ENCODE data around the gene SWAP70. TPM values are rescaled to one million over a fixed set of nuclear protein-coding genes. Genes with fewer than 3 reads are reported as not detected.

Gene SWAP70
- total and polyA plus RNA-seq, 10 of the 15 experiments (the other 5 are each of a cell fraction or from before 2014, with no cell fraction given), result 20.6 to 62.4 (median 41.7) TPM

DNA sequence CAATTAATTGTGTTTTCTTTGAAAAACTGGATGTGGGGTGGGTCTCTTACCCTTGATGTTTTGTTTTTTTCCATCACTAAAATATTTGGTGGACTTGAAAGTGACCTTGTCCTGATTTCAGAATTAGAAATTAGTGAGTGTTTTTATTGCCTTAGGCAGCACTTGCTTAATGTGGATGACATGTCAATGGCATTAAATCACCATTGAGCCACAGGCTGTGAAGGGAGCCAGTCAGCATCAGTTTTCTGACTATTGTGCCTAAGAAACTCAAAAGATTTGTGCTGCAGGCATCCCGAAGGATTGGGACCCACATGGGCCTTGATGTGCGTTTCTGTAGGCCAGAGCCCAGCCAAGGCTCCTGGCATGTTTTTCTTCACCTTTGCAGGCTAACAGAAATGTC, 53.8 kb downstream of the SWAP70 start (continued):
- TF ChIP-seq, protein P1, sequence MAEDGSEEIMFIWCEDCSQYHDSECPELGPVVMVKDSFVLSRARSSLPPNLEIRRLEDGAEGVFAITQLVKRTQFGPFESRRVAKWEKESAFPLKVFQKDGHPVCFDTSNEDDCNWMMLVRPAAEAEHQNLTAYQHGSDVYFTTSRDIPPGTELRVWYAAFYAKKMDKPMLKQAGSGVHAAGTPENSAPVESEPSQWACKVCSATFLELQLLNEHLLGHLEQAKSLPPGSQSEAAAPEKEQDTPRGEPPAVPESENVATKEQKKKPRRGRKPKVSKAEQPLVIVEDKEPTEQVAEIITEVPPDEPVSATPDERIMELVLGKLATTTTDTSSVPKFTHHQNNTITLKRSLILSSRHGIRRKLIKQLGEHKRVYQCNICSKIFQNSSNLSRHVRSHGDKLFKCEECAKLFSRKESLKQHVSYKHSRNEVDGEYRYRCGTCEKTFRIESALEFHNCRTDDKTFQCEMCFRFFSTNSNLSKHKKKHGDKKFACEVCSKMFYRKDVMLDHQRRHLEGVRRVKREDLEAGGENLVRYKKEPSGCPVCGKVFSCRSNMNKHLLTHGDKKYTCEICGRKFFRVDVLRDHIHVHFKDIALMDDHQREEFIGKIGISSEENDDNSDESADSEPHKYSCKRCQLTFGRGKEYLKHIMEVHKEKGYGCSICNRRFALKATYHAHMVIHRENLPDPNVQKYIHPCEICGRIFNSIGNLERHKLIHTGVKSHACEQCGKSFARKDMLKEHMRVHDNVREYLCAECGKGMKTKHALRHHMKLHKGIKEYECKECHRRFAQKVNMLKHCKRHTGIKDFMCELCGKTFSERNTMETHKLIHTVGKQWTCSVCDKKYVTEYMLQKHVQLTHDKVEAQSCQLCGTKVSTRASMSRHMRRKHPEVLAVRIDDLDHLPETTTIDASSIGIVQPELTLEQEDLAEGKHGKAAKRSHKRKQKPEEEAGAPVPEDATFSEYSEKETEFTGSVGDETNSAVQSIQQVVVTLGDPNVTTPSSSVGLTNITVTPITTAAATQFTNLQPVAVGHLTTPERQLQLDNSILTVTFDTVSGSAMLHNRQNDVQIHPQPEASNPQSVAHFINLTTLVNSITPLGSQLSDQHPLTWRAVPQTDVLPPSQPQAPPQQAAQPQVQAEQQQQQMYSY (CRISPR knock-in tag; IDR thresholded peaks at IDR 0.05), result no peak

DNA sequence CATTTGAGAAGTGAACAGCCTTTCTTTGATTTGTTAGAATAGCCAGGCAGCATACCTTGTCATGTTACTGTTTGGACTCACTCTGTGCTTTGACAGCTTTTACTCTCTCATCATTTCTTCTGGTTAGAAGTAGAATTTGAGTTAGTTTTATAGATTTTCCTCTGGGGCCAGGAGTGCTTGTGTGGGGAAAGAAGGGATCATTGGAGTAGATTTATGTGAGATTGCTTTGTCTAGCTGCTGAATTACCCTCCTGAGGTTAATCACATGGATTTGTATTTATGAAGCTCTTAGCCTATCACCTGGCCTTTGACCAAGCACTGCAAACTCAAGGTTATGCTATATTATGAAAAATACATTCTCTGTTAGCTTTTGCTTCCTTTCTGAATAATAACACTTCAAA, 54.3 kb downstream of the SWAP70 start:
- ATAC-seq, result no peak
- peak overlapping the region; percentile 65 for H3K27ac ChIP-seq (ENCODE audit: control insufficient read depth, insufficient read depth)
- peaks cover 58% of the 10 kb centered on the region for H3K4me1 ChIP-seq (ENCODE audit: control insufficient read depth, insufficient read depth, low read length)
- no peak for FAIRE-seq
- ChIA-PET CTCF (interaction anchor here (0.8 to 3.0 kb wide), 4 partner anchors 27 to 212 kb away, joined by 3 to 15 read pairs (median 3); no protein-coding TSS in a partner anchor), POLR2A (interaction anchor here (1.7 to 1.9 kb wide), 2 partner anchors 9 to 145 kb away, joined by 5 read pairs; partner anchors contain the start of gene WEE1), RAD21 (ENCODE audit: unreplicated experiment) (interaction anchor here (0.6 to 1.4 kb wide), 3 partner anchors 11 to 208 kb away, joined by 3 to 5 read pairs (median 4); no protein-coding TSS in a partner anchor), SMC1A (ENCODE audit: uncharacterized antibody, unreplicated experiment) (interaction anchor here (0.6 to 3.3 kb wide), 10 partner anchors 8 to 117 kb away, joined by 3 to 13 read pairs (median 3); no protein-coding TSS in a partner anchor)
- H3K79me2 ChIP-seq (ENCODE audit: control insufficient read depth, insufficient read depth, low read length), result peaks cover 38% of the 10 kb centered on the region
- peaks cover 17% of the 10 kb centered on the region for H3K9me3 ChIP-seq (replicated peaks; ENCODE audit: control insufficient read depth, insufficient read depth, low read length)
- H3K27me3 ChIP-seq (replicated peaks in 1 of 2; ENCODE audit: control insufficient read depth in 2 of 2, insufficient read depth in 2 of 2, low read length in 1 of 2), result no peaks in the 10 kb centered on the region
- H3K9ac ChIP-seq (ENCODE audit: control insufficient read depth, insufficient read depth, low read length), result no peak overlapping the region
- no peak overlapping the region for H3K4me3 ChIP-seq
- peaks cover 6 to 21% of the 10 kb centered on the region in 2 experiments; a peak in 3 of 4 replicates for H3K36me3 ChIP-seq (ENCODE audit: control insufficient read depth in 2 of 2, insufficient read depth in 2 of 2, low read length in 1 of 2)
- TF ChIP-seq NR2F1 (conservative IDR thresholded peaks at IDR 0.05), result no peak
- TF ChIP-seq, protein P2, sequence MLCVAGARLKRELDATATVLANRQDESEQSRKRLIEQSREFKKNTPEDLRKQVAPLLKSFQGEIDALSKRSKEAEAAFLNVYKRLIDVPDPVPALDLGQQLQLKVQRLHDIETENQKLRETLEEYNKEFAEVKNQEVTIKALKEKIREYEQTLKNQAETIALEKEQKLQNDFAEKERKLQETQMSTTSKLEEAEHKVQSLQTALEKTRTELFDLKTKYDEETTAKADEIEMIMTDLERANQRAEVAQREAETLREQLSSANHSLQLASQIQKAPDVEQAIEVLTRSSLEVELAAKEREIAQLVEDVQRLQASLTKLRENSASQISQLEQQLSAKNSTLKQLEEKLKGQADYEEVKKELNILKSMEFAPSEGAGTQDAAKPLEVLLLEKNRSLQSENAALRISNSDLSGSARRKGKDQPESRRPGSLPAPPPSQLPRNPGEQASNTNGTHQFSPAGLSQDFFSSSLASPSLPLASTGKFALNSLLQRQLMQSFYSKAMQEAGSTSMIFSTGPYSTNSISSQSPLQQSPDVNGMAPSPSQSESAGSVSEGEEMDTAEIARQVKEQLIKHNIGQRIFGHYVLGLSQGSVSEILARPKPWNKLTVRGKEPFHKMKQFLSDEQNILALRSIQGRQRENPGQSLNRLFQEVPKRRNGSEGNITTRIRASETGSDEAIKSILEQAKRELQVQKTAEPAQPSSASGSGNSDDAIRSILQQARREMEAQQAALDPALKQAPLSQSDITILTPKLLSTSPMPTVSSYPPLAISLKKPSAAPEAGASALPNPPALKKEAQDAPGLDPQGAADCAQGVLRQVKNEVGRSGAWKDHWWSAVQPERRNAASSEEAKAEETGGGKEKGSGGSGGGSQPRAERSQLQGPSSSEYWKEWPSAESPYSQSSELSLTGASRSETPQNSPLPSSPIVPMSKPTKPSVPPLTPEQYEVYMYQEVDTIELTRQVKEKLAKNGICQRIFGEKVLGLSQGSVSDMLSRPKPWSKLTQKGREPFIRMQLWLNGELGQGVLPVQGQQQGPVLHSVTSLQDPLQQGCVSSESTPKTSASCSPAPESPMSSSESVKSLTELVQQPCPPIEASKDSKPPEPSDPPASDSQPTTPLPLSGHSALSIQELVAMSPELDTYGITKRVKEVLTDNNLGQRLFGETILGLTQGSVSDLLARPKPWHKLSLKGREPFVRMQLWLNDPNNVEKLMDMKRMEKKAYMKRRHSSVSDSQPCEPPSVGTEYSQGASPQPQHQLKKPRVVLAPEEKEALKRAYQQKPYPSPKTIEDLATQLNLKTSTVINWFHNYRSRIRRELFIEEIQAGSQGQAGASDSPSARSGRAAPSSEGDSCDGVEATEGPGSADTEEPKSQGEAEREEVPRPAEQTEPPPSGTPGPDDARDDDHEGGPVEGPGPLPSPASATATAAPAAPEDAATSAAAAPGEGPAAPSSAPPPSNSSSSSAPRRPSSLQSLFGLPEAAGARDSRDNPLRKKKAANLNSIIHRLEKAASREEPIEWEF (IDR thresholded peaks at IDR 0.05; ENCODE audit: insufficient replicate concordance, low read depth, low read length), result no peak
- TF ChIP-seq SREBF2 (IDR thresholded peaks at IDR 0.05; ENCODE audit: low read length), result no peak
- TF ChIP-seq KLF5 (IDR thresholded peaks at IDR 0.05; ENCODE audit: partially characterized antibody), result no peak
- TF ChIP-seq ZNF217 (IDR thresholded peaks at IDR 0.05), result no peak
- TF ChIP-seq HDGF (IDR thresholded peaks at IDR 0.05), result no peak
- no peak for DNase-seq (ENCODE audit: low read depth, low spot score)
- intact Hi-C loops (cut with micrococcal nuclease; ENCODE audit: unreplicated experiment), result loop anchor here (5.0 kb wide), 1 partner anchor 51 kb away; no protein-coding TSS in a partner anchor
- BruUV-seq (replicated peaks), result no TSS peak
- H3K4me2 ChIP-seq (ENCODE audit: control insufficient read depth, insufficient read depth), result peak overlapping the region; percentile 30; the same call in 1 of the 2 replicates
- no peak overlapping the region for H2AFZ ChIP-seq (ENCODE audit: control insufficient read depth, low read depth, low read length)
- in situ Hi-C loops (cut with MboI), result no loop called here
- H4K20me1 ChIP-seq (ENCODE audit: control insufficient read depth, insufficient read depth), result no peaks in the 10 kb centered on the region

Data from GM12878 (cell line).